Glomerular endothelial cell (primary cell): ENCODE measurements around the gene CORO6. TPM values are rescaled to one million over a fixed set of nuclear protein-coding genes. Genes with fewer than 3 reads are reported as not detected.
"Not testable (repeated sequence)": the region's sequence is repeated elsewhere in the genome, so short reads cannot be mapped to it uniquely, and the experiment has no call there.

ENCODE experiments used
- DNase-seq: peaks from one replicate; pipeline ENCODE4 v3.0.0-alpha.2; 2011; ENCODE audit warnings: low read depth, low spot score; ENCODE audit errors: extremely low read depth
- total RNA-seq: library from RNA; depleted of rRNA; stranded (reverse); fragments of >200 nt; gene quantifications from 2 replicates; pipeline ENCODE4 v1.2.3, GENCODE V29; 2015

CORO6 gene
- 2.7 and 13.0 TPM in 2 replicates for total RNA-seq

DNA sequence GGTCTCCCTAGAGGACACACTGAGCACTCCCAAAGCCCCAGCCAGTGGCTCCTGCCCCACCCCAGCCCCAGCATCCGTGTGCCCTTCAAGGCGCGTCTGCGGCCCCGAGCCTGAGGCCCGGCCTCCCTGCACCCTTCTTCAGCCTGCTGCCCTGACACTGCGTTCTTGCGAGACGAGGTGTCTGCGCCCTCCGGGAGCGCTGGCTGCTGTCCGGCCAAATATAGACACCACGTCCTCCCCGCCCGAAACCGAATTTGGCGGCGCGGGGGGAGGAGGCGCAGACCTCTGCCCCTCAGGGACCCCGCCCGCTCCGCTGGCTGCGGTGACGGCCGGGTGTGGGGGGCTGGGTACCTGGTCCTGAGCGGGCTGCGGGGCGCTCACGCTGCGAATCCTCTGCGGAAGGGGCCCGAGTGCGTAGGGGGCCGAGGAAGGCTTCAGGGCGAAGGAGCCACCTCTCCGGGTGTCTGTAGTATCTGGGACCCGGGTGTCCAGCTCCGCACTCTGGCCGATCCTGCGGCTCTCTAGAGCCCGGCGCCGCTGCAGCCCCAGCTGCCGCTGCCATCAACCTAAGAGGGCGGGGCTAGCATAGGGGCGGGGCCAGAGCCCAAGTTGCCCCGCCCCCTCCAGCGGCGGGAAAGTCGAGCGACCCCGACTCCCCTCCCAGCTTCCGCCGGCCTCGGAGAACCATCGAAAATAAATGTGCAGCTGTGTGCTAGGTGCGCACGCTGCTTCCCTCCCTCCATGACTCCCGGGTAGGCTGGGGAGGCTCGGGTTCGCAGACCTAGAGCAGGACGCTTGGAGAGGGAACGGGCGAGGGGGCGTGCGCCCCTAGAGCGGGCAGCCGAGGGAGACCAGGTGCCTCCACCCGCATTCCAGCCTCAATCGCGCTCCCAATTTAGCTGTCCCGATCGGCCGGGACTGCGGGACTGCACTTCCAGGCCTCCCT, at the start of gene CORO6:
TSS of gene CORO6 (minus strand) at position 576 of the 946 bp plus-strand sequence. CDS start 1,491 bp downstream, outside the sequence.
- no peak for DNase-seq

- DNase-seq: no peak
Measured at GRCh38 chr17:29671661-29672060, 48.9 kb upstream of the CORO6 start.

DNA sequence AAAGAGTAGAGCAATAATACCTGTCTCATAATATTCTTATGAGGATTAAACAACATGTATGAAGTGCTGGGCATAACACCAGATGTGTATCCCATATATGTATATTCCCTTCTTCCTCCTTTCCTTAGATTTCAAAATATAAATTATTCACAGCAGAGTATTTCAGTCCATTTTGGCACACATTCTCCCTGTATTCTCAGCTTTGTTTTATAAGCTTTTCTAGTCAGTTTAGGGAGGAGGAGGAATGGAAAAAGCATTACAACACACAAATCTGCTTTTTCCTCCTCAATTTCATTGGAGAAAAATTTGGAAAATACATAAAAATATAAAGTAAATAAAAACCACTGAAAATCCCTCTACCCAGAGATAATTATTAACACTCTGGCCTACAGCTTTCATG, 46.6 kb upstream of the CORO6 start:
- DNase-seq: no peak

DNA sequence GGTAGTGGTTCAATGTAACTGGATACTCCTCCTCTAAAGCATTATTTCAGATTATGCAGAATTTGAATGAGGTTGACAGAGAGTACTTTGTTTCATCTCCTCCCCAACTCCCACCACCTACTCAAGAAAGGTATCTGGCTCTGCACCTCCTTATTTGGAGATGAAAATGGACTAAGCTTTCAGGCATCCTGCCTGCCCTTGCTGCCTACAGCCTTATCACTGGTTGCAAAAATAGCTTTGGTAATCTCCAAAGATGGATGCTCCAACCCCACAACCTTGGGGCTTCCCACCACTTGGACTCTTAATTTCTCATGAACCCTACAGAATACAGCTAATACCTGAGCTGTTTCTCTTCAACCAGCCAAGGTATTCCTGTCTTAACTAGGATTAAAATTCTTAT, 45.3 kb upstream of the CORO6 start:
- no peak for DNase-seq

DNA sequence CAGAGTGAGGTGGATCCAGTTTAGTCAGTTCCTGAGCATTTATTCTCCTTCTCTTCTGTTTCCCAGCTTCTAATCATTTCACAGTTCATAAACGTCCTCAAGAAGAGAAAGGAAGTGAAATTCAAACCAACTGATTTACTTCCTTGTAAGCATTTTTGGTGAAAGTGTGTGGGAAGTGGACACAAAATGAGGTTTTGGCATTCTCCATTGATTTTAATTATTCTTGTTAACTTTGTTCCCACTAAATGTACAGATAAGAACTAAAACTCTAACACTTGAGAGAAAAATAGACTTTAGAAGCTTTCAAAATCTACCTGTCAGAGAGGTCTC, 42.7 kb upstream of the CORO6 start:
- DNase-seq: no peak

GRCh38 chr17:29664743-29665480, 42.2 kb upstream of the CORO6 start:
- peak; percentile 60 for DNase-seq

GRCh38 chr17:29663155-29663554, 40.4 kb upstream of the CORO6 start:
- DNase-seq: no peak

GRCh38 chr17:29661213-29661612, 38.5 kb upstream of the CORO6 start:
- no peak for DNase-seq

DNA sequence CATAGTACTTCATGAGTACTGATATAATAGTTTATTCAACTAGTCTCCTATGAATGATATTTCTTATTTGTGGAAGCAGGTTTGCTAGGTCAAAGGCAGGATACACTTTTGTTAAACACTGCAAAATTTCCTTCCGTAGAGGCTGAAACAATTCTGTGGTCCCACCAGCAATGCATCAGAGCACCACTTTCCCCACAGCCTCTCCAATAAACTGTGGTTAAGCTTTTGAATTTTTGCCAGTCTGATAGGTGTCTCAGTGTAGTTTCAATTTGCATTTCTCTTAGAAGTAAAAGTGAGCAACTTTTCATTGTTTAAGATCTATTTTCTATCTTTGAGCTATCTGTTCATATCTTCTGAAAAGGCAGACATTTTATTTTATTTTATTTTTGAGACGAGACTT, 36.4 kb upstream of the CORO6 start:
- DNase-seq: no peak

DNA sequence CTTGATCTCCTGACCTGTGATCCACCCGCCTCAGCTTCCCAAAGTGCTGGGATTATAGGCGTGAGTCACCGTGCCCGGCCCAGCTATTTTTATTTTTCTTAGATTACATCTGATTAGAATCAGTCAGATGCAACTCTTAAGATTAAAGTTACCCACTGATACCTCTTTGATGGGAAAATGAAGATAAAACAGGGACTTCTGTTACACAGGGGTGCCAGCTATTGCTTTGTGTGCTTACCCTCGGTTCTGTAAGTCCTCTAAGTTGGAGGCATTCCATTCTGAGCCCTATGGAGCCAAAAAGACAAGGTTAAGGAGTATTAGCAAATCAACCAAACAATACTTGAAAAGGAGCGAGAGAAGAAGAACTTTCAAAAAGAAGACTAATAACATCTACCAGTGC, 32.6 kb upstream of the CORO6 start:
- no peak for DNase-seq

GRCh38 chr17:29653995-29654714, 31.4 kb upstream of the CORO6 start:
- no peak for DNase-seq

DNA sequence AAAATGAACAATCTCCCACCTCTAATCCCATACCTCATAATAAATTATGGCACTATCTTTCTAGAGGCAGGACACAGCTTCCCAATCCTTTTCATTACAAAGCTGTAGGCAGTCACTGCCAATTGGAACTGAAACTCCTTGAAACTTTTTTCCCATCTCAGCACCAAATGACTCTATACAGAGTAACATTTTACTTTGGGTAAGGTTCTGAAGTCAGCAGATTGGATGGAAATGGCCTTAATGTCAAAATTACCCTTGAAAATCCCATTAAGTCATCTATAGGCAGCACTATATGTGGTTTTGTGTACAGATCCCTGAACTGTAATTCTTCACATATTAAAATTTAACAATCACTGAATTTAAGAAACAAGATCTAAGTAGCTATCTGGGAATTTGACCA, 30.3 kb upstream of the CORO6 start:
- no peak for DNase-seq

- not testable (repeated sequence) for DNase-seq
Measured at GRCh38 chr17:29651913-29652312, 29.2 kb upstream of the CORO6 start.

GRCh38 chr17:29650396-29650795, 27.7 kb upstream of the CORO6 start:
- no peak for DNase-seq

DNA sequence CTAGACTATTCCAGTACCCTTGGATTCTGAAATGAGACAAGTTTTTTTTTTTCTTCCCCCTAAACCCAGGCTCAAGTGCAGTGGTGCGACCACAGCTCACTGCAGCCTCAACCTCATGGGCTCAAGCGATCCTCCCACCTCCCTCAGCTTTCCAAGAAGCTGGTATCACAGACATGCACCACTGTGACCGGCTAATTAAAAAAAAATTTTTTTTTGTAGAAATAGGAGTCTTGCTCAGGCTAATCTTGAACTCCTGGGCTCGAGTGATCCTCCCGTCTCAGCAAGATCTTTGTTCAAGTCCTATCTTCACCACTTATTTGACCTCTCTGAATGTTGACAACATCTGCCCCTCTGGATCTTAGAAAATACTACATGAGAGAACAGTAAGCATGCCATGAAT, 26.6 kb upstream of the CORO6 start:
- no peak for DNase-seq

DNA sequence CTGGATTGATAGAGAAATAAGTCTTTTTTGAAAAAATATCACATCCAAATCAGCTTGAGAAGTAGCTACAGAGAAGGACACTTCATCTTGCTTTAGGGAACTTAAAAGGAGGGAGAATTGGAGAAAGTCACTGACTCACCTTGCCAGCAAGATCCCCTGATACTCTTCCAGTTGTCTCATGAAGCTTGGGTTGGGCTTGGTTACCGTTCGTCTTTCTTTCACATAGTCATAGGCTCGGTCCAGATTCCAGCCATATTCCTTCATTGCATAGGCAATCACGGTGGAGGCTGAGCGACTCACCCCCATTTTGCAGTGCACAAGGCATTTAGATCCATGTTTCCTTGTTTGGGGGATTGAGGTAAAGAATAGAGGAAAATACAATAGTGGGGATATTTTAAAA, 25.3 kb upstream of the CORO6 start:
- no peak for DNase-seq

GRCh38 chr17:29645515-29646051, 22.9 kb upstream of the CORO6 start:
- no peak for DNase-seq

DNA sequence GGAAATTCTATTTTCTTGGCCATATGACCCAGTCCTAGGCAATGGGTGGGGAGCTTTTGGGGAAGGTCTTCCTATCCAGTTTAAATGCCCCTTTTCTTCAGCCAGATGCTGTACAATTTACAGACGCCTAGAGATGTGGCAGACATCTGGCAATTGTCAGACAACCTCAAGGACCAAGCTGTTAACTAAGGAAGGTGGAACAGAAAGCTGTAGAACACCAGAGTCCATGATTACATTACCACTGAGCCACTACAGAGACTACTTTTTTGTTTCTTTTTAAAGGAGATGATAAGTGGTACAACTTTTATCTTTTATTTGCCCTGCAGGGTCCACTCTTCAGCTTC, 21.1 kb upstream of the CORO6 start:
- no peak for DNase-seq

DNA sequence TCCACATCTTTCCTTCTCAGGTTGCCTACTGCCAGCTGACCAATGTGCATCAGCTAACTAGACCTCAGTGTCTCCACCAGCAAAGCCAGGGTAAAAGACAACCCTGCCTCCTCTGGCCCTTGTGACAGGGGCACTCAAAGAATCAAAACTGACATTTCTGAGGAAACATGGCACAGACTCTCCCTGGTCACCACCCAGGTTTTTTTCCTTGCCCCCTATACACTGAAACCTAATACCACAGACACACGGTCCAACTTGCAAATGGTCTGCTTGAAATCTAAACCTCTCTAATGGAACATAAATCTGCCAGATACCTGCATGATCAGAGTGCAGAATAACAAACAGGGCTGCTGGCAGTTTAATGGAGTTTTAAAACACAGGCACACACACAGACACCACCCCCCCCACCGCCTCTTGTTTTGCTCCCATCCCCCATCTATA, 19.5 kb upstream of the CORO6 start:
- no peak for DNase-seq

DNA sequence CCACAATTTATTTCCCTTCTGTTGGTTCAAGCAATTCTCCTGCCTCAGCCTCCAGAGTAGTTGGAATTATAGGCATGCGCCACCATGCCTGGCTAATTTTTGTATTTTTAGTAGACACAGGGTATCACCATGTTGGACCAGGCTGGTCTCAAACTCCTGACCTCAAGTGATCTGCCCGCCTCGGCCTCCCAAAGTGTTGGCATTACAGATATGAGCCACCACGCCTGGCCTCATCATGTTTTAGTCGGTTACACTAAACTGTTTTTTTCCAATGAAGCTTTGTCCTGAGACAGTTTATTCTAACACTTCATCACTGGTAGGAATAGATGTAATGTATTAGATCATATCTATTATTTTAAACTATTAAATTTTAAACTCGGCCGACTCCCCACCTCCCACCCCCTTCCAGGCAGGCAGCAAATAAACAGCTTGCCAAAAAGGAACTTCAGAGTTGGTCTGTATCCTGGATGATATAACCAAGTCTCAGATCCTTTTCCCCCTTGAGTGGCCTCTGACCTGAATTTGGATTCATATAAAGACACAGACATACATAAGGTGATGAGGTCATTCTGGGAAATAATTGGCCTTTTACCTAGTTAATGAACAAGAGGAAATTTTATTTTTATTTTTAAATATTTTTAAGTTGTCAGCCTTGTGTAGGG, 18.4 kb upstream of the CORO6 start:
- peak; percentile 88 for DNase-seq

GRCh38 chr17:29640413-29640812, 17.7 kb upstream of the CORO6 start:
- DNase-seq: no peak
